NAMALWA (cell line): ENCODE data around the gene ST3GAL4.

Source experiments
- DNase-seq: peaks from one replicate; pipeline ENCODE4 v3.0.0-alpha.2; 2015; ENCODE audit warnings: low spot score

Gene ST3GAL4

GRCh38 chr11:126452241-126453101, 97.0 kb downstream of the ST3GAL4 start:
- no peak for DNase-seq

- DNase-seq = no peak
These were observed 100.6 kb downstream of the ST3GAL4 start for GRCh38 chr11:126456089-126456488.

- no peak for DNase-seq
These were observed 101.5 kb downstream of the ST3GAL4 start for GRCh38 chr11:126456783-126457542.

- DNase-seq = no peak
These were observed 102.3 kb downstream of the ST3GAL4 start for GRCh38 chr11:126457817-126458216.

- DNase-seq = no peak
These were observed 104.3 kb downstream of the ST3GAL4 start for GRCh38 chr11:126459691-126460281.

GRCh38 chr11:126460417-126461095, 105.1 kb downstream of the ST3GAL4 start:
- no peak for DNase-seq

GRCh38 chr11:126461096-126461440, 105.6 kb downstream of the ST3GAL4 start:
- no peak for DNase-seq

- DNase-seq = no peak
These were observed 106.5 kb downstream of the ST3GAL4 start for GRCh38 chr11:126461996-126462395.

GRCh38 chr11:126462422-126462821, 106.9 kb downstream of the ST3GAL4 start:
- DNase-seq = no peak
